GM23248 (cell line): ENCODE results near the gene MPZ.

ENCODE experiments used
- EZH2 ChIP-seq: fragments of 200-600 bp; sonication (generic); IDR thresholded peaks from 2 replicates; pipeline ENCODE4 v1.6.1; 2018; ENCODE audit warnings: antibody characterized with exemption, mild to moderate bottlenecking; ENCODE audit not compliant: insufficient read depth, poor library complexity, severe bottlenecking
- EZH2phosphoT487 ChIP-seq: fragments of 200-600 bp; sonication (generic); IDR thresholded peaks from 2 replicates; pipeline ENCODE4 v1.6.1; 2018; ENCODE audit warnings: antibody characterized with exemption, moderate library complexity, mild to moderate bottlenecking, low read depth; ENCODE audit not compliant: insufficient read depth

GRCh38 chr1:161297415-161297814 is 12.4 kb downstream of the MPZ start:
- TF ChIP-seq EZH2phosphoT487 (no peak), EZH2 (no peak)
